SHP77 (cell line): ENCODE data around the gene CCDC63.

Experiments
- DNase-seq, 2 experiments: peaks; one replicate each; lab custom pipeline; 2025; lab: John Stamatoyannopoulos, UW

Gene CCDC63

GRCh38 chr12:110885152-110885840, 38.5 kb downstream of the CCDC63 start:
- no peak for DNase-seq

GRCh38 chr12:110888256-110888991, 41.6 kb downstream of the CCDC63 start:
- no peak for DNase-seq

- no peak for DNase-seq
Measured at GRCh38 chr12:110889361-110889760, 42.6 kb downstream of the CCDC63 start.

GRCh38 chr12:110893956-110894355, 47.2 kb downstream of the CCDC63 start:
- DNase-seq, result no peak

GRCh38 chr12:110896559-110896958, 49.8 kb downstream of the CCDC63 start:
- no peak for DNase-seq

- DNase-seq, result no peak
Measured at GRCh38 chr12:110901401-110901800, 54.6 kb downstream of the CCDC63 start.

GRCh38 chr12:110903511-110903910, 56.7 kb downstream of the CCDC63 start:
- DNase-seq, result no peak

GRCh38 chr12:110906083-110906482, 59.3 kb downstream of the CCDC63 start:
- no peak for DNase-seq

- no peak for DNase-seq
Measured at GRCh38 chr12:110906516-110906915, 59.7 kb downstream of the CCDC63 start.

- DNase-seq, result no peak
Measured at GRCh38 chr12:110906985-110907384, 60.2 kb downstream of the CCDC63 start.

- DNase-seq, result no peak
Measured at GRCh38 chr12:110907583-110907982, 60.8 kb downstream of the CCDC63 start.

- DNase-seq, result no peak
Measured at GRCh38 chr12:110908377-110909152, 61.8 kb downstream of the CCDC63 start.

GRCh38 chr12:110912263-110912662, 65.5 kb downstream of the CCDC63 start:
- DNase-seq, result no peak

GRCh38 chr12:110913119-110914056, 66.6 kb downstream of the CCDC63 start:
- no peak for DNase-seq

GRCh38 chr12:110916295-110916875, 69.6 kb downstream of the CCDC63 start:
- DNase-seq, result no peak

- no peak for DNase-seq
Measured at GRCh38 chr12:110917467-110917866, 70.7 kb downstream of the CCDC63 start.

GRCh38 chr12:110917961-110918360, 71.2 kb downstream of the CCDC63 start:
- no peak for DNase-seq

- DNase-seq, result no peak
Measured at GRCh38 chr12:110919720-110920119, 72.9 kb downstream of the CCDC63 start.

GRCh38 chr12:110920324-110920910, 73.6 kb downstream of the CCDC63 start, which contains the start of gene MYL2:
Gene MYL2 (minus strand): TSS chr12:110920579. CDS start chr12:110920529, 50 bp downstream.
- no peak for DNase-seq

GRCh38 chr12:110921262-110921661, 74.5 kb downstream of the CCDC63 start:
- DNase-seq, result no peak

- no peak for DNase-seq
Measured at GRCh38 chr12:110922652-110923051, 75.9 kb downstream of the CCDC63 start.
